Spleen (tissue), 7 donors: Measurements from ENCODE around the gene ANKS1B.

Experiments
- CTCF ChIP-seq, 11 experiments: fragments of 200-600 bp in 7 of 11; fragments of 450-650 bp in 4 of 11; sonication (generic) in 4 of 11; IDR thresholded peaks in 8 of 11; conservative IDR thresholded peaks in 3 of 11; 1 replicate in 7 of 11; 2 replicates in 4 of 11; pipeline versions ENCODE4 v1.4.0 to v1.8.0; 2016 to 2021; ENCODE audit warnings: antibody characterized with exemption in 11 of 11, inconsistent platforms in 4 of 11, mild to moderate bottlenecking in 1 of 11
- POLR2A ChIP-seq, 3 donors: fragments of 450-650 bp; IDR thresholded peaks; one replicate each; pipeline ENCODE4 v1.5.1; 2017; ENCODE audit warnings: antibody characterized with exemption in 3 of 3, mild to moderate bottlenecking in 1 of 3
- POLR2AphosphoS5 ChIP-seq, 3 donors: sonication (generic); formaldehyde crosslinking; IDR thresholded peaks; one replicate each; pipeline ENCODE4 v1.5.1; 2017; ENCODE audit warnings: antibody characterized with exemption in 3 of 3
- donor health status: DM: no; HTN: no; CAD: no; lungs with moderate emphysema.
- donor health status: DM: no; HTN: no; CAD: no.
- donor health status: DM: no; HTN: no; CAD: no.

GRCh38 chr12:98828802-98829600 lies 1155.7 kb downstream of the ANKS1B start:
- TF ChIP-seq POLR2AphosphoS5 (IDR thresholded peaks at IDR 0.05) = no peak
- TF ChIP-seq CTCF (IDR thresholded peaks at IDR 0.05 in 8 of 11, conservative IDR thresholded peaks at IDR 0.05 in 3 of 11) = no peak
- no peak for TF ChIP-seq POLR2A (IDR thresholded peaks at IDR 0.05)
